ENCODE results near the gene ACBD6. TPM values are rescaled to one million over a fixed set of nuclear protein-coding genes. Genes with fewer than 3 reads are reported as not detected.

Gene ACBD6
- total RNA-seq, 1 experiment from 2014 or later = 136 TPM

DNA sequence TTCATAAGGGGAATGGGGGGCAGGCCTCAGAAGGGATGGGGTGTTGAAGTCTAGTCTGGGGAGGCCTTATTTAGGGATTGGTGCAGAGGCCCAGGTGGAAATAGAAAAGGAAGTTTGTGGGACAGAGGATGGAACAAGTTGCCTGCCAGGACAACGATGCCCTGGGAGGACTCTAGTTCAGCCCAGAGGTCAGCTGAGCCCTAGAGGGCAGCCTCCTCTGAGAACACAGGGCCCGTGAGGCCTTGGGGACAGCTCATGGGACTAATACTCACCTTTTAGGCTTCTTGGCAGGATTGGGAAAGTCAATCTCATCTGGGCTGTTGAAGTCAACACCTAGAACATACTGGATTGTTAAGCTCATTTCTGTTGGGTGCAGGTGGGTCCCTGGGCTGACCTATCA, 229.3 kb downstream of the ACBD6 start:
- H3K4me3 Mint-ChIP-seq (ENCODE audit: unreplicated experiment) = no peak overlapping the region
- peaks cover 58% of the 10 kb centered on the region for H3K36me3 Mint-ChIP-seq (ENCODE audit: insufficient read depth, unreplicated experiment)
- H3K27me3 Mint-ChIP-seq (ENCODE audit: insufficient read depth, unreplicated experiment) = no peaks in the 10 kb centered on the region
- H3K27ac Mint-ChIP-seq (ENCODE audit: low read depth, unreplicated experiment) = no peak overlapping the region
- no peaks in the 10 kb centered on the region for H3K4me1 Mint-ChIP-seq (ENCODE audit: insufficient read depth, unreplicated experiment)
- H3K9me3 Mint-ChIP-seq (ENCODE audit: unreplicated experiment) = no peaks in the 10 kb centered on the region
- no peak for DNase-seq (ENCODE audit: unreplicated experiment)
- CTCF ChIA-PET = interaction anchor here (0.6 to 2.6 kb wide), 9 partner anchors 11 to 385 kb away, joined by 3 to 15 read pairs (median 3); no protein-coding TSS in a partner anchor
- POLR2A ChIA-PET = interaction anchor here (0.9 to 1.2 kb wide), 2 partner anchors 13 to 163 kb away, joined by 3 read pairs; no protein-coding TSS in a partner anchor
- intact Hi-C loops (cut with micrococcal nuclease) = no loop called here
- TF ChIP-seq, protein P1, sequence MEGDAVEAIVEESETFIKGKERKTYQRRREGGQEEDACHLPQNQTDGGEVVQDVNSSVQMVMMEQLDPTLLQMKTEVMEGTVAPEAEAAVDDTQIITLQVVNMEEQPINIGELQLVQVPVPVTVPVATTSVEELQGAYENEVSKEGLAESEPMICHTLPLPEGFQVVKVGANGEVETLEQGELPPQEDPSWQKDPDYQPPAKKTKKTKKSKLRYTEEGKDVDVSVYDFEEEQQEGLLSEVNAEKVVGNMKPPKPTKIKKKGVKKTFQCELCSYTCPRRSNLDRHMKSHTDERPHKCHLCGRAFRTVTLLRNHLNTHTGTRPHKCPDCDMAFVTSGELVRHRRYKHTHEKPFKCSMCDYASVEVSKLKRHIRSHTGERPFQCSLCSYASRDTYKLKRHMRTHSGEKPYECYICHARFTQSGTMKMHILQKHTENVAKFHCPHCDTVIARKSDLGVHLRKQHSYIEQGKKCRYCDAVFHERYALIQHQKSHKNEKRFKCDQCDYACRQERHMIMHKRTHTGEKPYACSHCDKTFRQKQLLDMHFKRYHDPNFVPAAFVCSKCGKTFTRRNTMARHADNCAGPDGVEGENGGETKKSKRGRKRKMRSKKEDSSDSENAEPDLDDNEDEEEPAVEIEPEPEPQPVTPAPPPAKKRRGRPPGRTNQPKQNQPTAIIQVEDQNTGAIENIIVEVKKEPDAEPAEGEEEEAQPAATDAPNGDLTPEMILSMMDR (IDR thresholded peaks at IDR 0.05; ENCODE audit: unreplicated experiment) = no peak
- no TSS peak for BruUV-seq (replicated peaks)

DNA sequence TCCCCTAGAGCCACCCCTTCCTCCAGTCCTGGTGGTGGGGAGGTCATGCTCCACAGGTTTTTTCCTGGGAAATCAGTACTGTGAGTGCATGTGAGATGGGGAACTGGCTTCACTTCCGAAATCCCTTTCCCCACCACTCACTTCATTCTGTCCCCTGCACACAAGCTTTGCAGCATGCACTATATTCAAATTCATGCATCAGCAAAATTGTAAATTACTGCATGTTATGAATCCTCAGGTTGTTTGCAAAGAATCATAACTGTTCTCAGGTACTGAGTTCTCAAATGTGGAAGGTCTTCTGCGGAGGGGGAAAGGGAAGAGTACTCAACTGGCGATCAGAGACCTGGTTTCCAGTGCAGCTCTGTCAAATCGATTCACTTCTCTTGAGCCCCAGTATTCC, 230.0 kb downstream of the ACBD6 start:
- POLR2A ChIA-PET = no interaction called here
- no peaks in the 10 kb centered on the region for H3K4me1 Mint-ChIP-seq (ENCODE audit: insufficient read depth, unreplicated experiment)
- TF ChIP-seq, protein P1 (IDR thresholded peaks at IDR 0.05; ENCODE audit: unreplicated experiment) = no peak
- no peak for DNase-seq (ENCODE audit: unreplicated experiment)
- intact Hi-C loops (cut with micrococcal nuclease) = no loop called here
- H3K27me3 Mint-ChIP-seq (ENCODE audit: insufficient read depth, unreplicated experiment) = no peaks in the 10 kb centered on the region
- peaks cover 51% of the 10 kb centered on the region for H3K36me3 Mint-ChIP-seq (ENCODE audit: insufficient read depth, unreplicated experiment)
- no peaks in the 10 kb centered on the region for H3K9me3 Mint-ChIP-seq (ENCODE audit: unreplicated experiment)
- no TSS peak for BruUV-seq (replicated peaks)
- CTCF ChIA-PET = interaction anchor here (0.6 to 4.3 kb wide), 6 partner anchors 11 to 179 kb away, joined by 3 to 18 read pairs (median 4); no protein-coding TSS in a partner anchor
- no peak overlapping the region for H3K4me3 Mint-ChIP-seq (ENCODE audit: unreplicated experiment)
- no peak overlapping the region for H3K27ac Mint-ChIP-seq (ENCODE audit: low read depth, unreplicated experiment)

DNA sequence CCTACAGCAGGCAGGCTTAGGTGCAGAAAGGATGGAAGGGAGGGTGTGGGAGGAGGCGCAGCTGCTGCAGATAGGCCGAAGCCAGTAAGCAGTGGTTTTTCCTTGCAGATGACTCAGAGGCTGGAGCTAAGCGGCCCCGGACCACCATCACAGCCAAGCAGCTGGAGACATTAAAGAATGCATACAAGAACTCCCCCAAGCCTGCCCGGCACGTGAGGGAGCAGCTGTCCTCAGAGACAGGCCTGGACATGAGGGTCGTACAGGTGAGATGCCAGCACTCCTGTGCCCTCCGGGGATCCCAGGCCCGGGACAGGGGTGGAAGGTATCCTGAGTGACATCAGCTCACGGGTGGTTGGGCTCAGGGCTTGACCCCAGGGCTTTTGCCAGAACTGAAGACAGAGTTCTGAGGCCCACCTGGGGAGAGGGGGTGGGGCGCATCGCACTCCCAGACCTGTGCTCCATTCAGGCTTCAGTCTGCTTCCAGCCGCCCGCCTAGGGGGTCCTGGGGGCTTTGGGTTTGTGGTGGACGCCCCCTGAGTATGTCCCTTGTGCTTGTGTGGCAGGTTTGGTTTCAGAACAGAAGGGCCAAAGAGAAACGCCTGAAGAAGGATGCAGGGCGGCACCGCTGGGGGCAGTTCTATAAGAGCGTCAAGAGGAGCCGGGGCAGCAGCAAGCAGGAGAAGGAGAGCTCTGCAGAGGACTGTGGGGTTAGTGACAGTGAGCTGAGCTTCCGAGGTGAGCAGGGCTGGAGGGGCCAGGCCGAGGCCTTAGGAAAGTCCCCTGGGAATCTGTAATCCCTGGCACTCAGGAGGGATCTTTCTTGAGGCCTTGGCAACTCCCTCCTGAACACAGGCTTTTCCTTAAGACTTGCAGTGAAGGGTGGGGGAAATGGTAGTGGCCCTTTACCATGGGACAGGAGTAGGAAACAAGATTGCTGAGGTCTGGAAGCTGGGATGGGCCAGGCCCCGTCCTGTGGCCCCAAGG, 230.8 kb downstream of the ACBD6 start:
- Mint-ChIP-seq H3K27me3 (ENCODE audit: insufficient read depth, unreplicated experiment) (no peaks in the 10 kb centered on the region), H3K36me3 (ENCODE audit: insufficient read depth, unreplicated experiment) (peaks cover 45% of the 10 kb centered on the region)
- intact Hi-C loops (cut with micrococcal nuclease) = no loop called here

More for the DNA sequence above, 230.8 kb downstream of the ACBD6 start:
- ChIA-PET POLR2A (interaction anchor here (0.7 to 1.9 kb wide), 3 partner anchors 10 to 192 kb away, joined by 3 to 8 read pairs (median 3); no protein-coding TSS in a partner anchor), CTCF (interaction anchor here (0.6 to 4.3 kb wide), 15 partner anchors 9 to 490 kb away, joined by 3 to 21 read pairs (median 3); no protein-coding TSS in a partner anchor)
- no peak overlapping the region for H3K27ac Mint-ChIP-seq (ENCODE audit: low read depth, unreplicated experiment)
- no peak overlapping the region for H3K4me3 Mint-ChIP-seq (ENCODE audit: unreplicated experiment)
- no peak for DNase-seq (ENCODE audit: unreplicated experiment)
- no peaks in the 10 kb centered on the region for H3K9me3 Mint-ChIP-seq (ENCODE audit: unreplicated experiment)
- H3K4me1 Mint-ChIP-seq (ENCODE audit: insufficient read depth, unreplicated experiment) = no peaks in the 10 kb centered on the region
- BruUV-seq (replicated peaks) = no TSS peak
- TF ChIP-seq, protein P1 (IDR thresholded peaks at IDR 0.05; ENCODE audit: unreplicated experiment) = no peak
